ENCODE results near the gene CSTF3. TPM values are rescaled to one million over a fixed set of nuclear protein-coding genes. Genes with fewer than 3 reads are reported as not detected.

The CSTF3 gene
- total RNA-seq, 1 experiment from 2014 or later = 45.6 TPM

DNA sequence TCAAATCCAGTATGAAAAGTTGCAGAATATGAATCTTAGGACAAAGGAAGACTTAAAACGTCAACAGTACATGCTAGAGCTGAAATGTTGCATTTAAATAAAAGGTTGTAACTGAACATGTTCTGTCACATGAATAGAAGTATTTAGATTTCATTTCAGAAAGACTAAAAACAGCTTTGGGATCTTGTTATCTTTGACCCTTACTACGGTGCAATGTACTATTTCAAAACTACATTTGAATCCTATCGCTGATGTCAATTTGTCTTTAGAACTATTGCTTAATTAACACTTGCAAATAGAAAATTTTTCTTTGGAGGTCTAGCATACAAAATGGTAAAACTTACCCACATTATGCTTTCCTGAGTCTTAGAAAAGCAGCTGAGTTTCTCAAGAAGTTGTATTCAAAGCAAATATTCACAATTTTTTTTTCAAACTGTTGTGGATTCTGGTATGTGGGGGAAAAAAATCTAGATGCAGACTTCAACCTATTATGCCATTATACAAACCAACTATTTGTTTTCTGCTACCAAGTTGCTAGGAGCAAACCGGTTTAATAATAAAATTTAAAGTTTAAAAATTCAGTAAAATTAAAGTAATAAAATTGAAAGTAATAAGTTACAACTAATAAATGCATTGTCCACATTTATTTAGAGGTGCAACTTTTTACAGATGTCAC, 25.4 kb downstream of the CSTF3 start:
- BruUV-seq (replicated peaks) = no TSS peak

DNA sequence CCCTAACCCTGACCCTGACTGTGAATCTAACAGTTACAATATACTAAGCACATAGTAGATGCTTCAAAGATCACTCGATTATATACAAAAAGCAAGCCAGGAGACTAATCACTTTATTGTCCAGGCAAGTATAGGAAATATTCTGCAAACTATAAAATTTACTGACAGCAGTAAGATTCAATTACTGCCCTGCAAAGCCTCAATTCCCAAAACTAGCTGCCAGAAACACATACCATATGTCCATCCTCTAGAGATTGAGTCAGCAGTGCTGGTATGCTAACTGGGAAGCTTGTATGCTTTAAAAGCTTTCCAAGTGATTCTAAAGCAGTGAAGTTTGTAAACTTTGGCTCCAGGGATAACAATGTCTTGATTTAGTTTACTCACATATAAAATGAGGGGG, 26.1 kb downstream of the CSTF3 start:
- intact Hi-C loops (cut with micrococcal nuclease; ENCODE audit: unreplicated experiment) = no loop called here
- Mint-ChIP-seq H3K4me3 (ENCODE audit: unreplicated experiment) (no peak overlapping the region), H3K36me3 (ENCODE audit: insufficient read depth, unreplicated experiment) (peaks cover 38% of the 10 kb centered on the region), H3K27ac (ENCODE audit: unreplicated experiment) (no peak overlapping the region), H3K9me3 (ENCODE audit: unreplicated experiment) (no peaks in the 10 kb centered on the region), H3K27me3 (ENCODE audit: insufficient read depth, unreplicated experiment) (no peaks in the 10 kb centered on the region), H3K4me1 (ENCODE audit: low read depth, unreplicated experiment) (no peaks in the 10 kb centered on the region)
- no peaks in the 10 kb centered on the region for H3K27me3 ChIP-seq (replicated peaks; ENCODE audit: control insufficient read depth, insufficient read depth, low read length)
- ChIA-PET POLR2A (no interaction called here), CTCF (no interaction called here)
- H3K4me1 ChIP-seq = no peaks in the 10 kb centered on the region
- H3K4me3 ChIP-seq (ENCODE audit: low read depth, low read length) = no peak overlapping the region
- BruUV-seq (replicated peaks) = no TSS peak
- TF ChIP-seq, protein P1, sequence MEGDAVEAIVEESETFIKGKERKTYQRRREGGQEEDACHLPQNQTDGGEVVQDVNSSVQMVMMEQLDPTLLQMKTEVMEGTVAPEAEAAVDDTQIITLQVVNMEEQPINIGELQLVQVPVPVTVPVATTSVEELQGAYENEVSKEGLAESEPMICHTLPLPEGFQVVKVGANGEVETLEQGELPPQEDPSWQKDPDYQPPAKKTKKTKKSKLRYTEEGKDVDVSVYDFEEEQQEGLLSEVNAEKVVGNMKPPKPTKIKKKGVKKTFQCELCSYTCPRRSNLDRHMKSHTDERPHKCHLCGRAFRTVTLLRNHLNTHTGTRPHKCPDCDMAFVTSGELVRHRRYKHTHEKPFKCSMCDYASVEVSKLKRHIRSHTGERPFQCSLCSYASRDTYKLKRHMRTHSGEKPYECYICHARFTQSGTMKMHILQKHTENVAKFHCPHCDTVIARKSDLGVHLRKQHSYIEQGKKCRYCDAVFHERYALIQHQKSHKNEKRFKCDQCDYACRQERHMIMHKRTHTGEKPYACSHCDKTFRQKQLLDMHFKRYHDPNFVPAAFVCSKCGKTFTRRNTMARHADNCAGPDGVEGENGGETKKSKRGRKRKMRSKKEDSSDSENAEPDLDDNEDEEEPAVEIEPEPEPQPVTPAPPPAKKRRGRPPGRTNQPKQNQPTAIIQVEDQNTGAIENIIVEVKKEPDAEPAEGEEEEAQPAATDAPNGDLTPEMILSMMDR (IDR thresholded peaks at IDR 0.05; ENCODE audit: insufficient read depth in 1 of 2, low read depth in 1 of 2, low read length in 1 of 2, severe bottlenecking in 1 of 2, unreplicated experiment in 1 of 2) = no peak
- H3K9me3 ChIP-seq = no peaks in the 10 kb centered on the region
- no peaks in the 10 kb centered on the region for H3K36me3 ChIP-seq (ENCODE audit: control insufficient read depth, insufficient read depth, low read length)
- no peak for DNase-seq

More for the DNA sequence above, 25.4 kb downstream of the CSTF3 start:
- Mint-ChIP-seq H3K36me3 (ENCODE audit: insufficient read depth, unreplicated experiment) (peaks cover 41% of the 10 kb centered on the region), H3K9me3 (ENCODE audit: unreplicated experiment) (no peaks in the 10 kb centered on the region), H3K27me3 (ENCODE audit: insufficient read depth, unreplicated experiment) (no peaks in the 10 kb centered on the region), H3K4me3 (ENCODE audit: unreplicated experiment) (no peak overlapping the region), H3K27ac (ENCODE audit: unreplicated experiment) (no peak overlapping the region), H3K4me1 (ENCODE audit: low read depth, unreplicated experiment) (no peaks in the 10 kb centered on the region)
- Histone ChIP-seq H3K4me1 (no peaks in the 10 kb centered on the region), H3K27me3 (replicated peaks; ENCODE audit: control insufficient read depth, insufficient read depth, low read length) (no peaks in the 10 kb centered on the region), H3K9me3 (no peaks in the 10 kb centered on the region), H3K4me3 (ENCODE audit: low read depth, low read length) (no peak overlapping the region), H3K36me3 (ENCODE audit: control insufficient read depth, insufficient read depth, low read length) (no peaks in the 10 kb centered on the region)
- DNase-seq = no peak
- TF ChIP-seq, protein P1 (IDR thresholded peaks at IDR 0.05; ENCODE audit: insufficient read depth in 1 of 2, low read depth in 1 of 2, low read length in 1 of 2, severe bottlenecking in 1 of 2, unreplicated experiment in 1 of 2) = no peak
- POLR2A ChIA-PET = interaction anchor here (0.6 kb wide), 1 partner anchor 24 kb away, joined by 3 read pairs; no protein-coding TSS in a partner anchor
- CTCF ChIA-PET = no interaction called here
- intact Hi-C loops (cut with micrococcal nuclease; ENCODE audit: unreplicated experiment) = no loop called here

DNA sequence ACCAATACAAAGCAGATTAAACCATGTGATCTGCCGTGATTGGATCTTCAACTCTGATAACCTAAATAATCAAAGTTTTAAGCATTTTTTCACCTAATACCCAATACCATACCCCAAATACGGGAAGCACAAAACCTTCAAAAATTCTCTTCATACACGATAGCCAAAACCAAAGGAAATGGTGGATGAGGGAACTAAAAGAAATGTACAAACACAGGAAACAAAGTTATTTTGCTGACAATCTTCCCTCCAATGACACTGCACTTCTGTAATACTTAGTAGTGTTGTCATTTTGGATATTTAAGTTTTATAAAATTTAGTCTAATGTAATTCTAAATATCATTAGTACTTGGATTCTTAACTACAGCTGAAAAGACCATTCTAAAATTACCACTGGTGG, 27.0 kb downstream of the CSTF3 start:
- BruUV-seq (replicated peaks) = no TSS peak
- Mint-ChIP-seq H3K4me1 (ENCODE audit: low read depth, unreplicated experiment) (no peaks in the 10 kb centered on the region), H3K9me3 (ENCODE audit: unreplicated experiment) (no peaks in the 10 kb centered on the region), H3K4me3 (ENCODE audit: unreplicated experiment) (no peak overlapping the region), H3K27ac (ENCODE audit: unreplicated experiment) (no peak overlapping the region), H3K27me3 (ENCODE audit: insufficient read depth, unreplicated experiment) (no peaks in the 10 kb centered on the region), H3K36me3 (ENCODE audit: insufficient read depth, unreplicated experiment) (peaks cover 29% of the 10 kb centered on the region)
- DNase-seq = no peak
- no peak overlapping the region for H3K4me3 ChIP-seq (ENCODE audit: low read depth, low read length)
- CTCF ChIA-PET = no interaction called here
- intact Hi-C loops (cut with micrococcal nuclease; ENCODE audit: unreplicated experiment) = no loop called here
- H3K27me3 ChIP-seq (replicated peaks; ENCODE audit: control insufficient read depth, insufficient read depth, low read length) = no peaks in the 10 kb centered on the region
- H3K9me3 ChIP-seq = no peaks in the 10 kb centered on the region
- TF ChIP-seq, protein P1 (IDR thresholded peaks at IDR 0.05; ENCODE audit: insufficient read depth in 1 of 2, low read depth in 1 of 2, low read length in 1 of 2, severe bottlenecking in 1 of 2, unreplicated experiment in 1 of 2) = no peak
- POLR2A ChIA-PET = no interaction called here
- peaks cover 6% of the 10 kb centered on the region; the same call in 1 of the 2 replicates for H3K4me1 ChIP-seq
- H3K36me3 ChIP-seq (ENCODE audit: control insufficient read depth, insufficient read depth, low read length) = no peaks in the 10 kb centered on the region
